ENCODE data around the gene CMIP. TPM values are rescaled to one million over a fixed set of nuclear protein-coding genes. Genes with fewer than 3 reads are reported as not detected.

The CMIP gene
- total RNA-seq, 3 donors from 2014 or later = 14.9 to 23.9 (median 17.6) TPM

DNA sequence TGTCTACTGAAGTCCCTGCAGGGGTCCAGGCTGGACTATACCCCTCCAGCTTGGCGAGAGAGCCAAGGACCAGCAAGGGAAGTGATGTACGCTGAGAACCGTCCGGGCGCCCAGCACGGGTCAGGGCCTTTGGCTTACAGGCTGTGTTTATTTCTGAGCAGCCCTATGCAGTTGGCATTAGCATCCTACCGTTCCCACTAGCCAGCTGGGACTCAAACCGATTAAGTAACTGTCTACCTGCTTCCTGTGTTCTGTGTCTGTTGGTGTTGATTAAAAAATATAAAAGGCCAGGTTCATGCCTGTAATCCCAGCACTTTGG lies 73.8 kb downstream of the CMIP start:
- Histone ChIP-seq H3K9me3 (no peaks in the 10 kb centered on the region), H3K4me3 (no peak overlapping the region), H3K27ac (peak overlapping the region; percentile 8 to 66), H3K36me3 (no peaks in the 10 kb centered on the region), H3K4me1 (peaks cover 0 to 4% of the 10 kb centered on the region in 2 donors), H3K27me3 (no peaks in the 10 kb centered on the region)
- intact Hi-C loops (cut with DNase I; ENCODE audit: low total_unique reads) = no loop called here
- DNase-seq (ENCODE audit: low spot score in 2 of 2) = peak in 1 of 2 donors; percentile 43
- TF ChIP-seq, protein P1, sequence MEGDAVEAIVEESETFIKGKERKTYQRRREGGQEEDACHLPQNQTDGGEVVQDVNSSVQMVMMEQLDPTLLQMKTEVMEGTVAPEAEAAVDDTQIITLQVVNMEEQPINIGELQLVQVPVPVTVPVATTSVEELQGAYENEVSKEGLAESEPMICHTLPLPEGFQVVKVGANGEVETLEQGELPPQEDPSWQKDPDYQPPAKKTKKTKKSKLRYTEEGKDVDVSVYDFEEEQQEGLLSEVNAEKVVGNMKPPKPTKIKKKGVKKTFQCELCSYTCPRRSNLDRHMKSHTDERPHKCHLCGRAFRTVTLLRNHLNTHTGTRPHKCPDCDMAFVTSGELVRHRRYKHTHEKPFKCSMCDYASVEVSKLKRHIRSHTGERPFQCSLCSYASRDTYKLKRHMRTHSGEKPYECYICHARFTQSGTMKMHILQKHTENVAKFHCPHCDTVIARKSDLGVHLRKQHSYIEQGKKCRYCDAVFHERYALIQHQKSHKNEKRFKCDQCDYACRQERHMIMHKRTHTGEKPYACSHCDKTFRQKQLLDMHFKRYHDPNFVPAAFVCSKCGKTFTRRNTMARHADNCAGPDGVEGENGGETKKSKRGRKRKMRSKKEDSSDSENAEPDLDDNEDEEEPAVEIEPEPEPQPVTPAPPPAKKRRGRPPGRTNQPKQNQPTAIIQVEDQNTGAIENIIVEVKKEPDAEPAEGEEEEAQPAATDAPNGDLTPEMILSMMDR (IDR thresholded peaks at IDR 0.05) = no peak
- no peak for TF ChIP-seq POLR2A (IDR thresholded peaks at IDR 0.05)
- no peak for TF ChIP-seq POLR2AphosphoS5 (IDR thresholded peaks at IDR 0.05)

DNA sequence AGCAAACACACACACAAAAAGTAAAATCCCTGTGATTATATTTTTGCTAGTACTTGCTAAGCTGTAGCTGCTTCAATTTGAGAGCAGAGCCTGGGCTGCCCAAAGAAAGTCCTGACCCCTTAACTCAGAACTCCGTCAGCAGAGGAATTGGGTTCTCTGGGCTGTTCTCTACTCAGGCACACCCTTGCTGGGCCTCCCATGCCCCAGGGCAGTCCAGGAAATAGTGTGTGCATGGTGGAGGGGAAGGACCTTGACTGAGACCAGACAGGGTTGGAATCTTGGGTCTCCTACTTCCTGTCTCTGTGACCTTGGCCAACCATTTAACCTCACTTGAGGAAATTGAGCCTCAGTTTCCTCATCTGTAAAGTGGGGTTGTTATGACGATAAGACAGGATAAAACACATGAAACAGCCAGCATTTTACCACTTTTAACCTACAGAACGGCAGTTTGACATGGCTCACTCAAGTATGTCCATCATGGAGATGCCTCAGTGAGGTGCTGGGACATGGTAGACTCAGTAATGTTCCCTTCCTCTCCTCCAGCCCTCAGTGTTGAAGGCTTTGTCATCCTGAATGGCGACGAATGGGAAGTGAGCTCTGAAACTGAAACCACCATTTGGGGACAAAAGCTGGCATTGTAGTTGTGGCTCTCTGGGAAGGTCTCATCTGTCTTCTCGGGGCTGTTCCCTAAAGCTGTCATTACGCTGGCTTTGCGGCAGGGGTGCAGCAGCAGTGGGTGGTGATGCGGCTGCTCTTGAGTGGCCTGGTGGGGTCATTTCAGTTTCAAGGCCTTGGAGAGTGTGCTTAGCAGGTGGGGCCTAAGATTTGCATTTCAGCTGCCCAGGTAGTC lies 74.9 kb downstream of the CMIP start:
- Histone ChIP-seq H3K4me1 (no peaks in the 10 kb centered on the region), H3K36me3 (no peaks in the 10 kb centered on the region), H3K4me3 (no peak overlapping the region), H3K27me3 (no peaks in the 10 kb centered on the region), H3K9me3 (no peaks in the 10 kb centered on the region), H3K27ac (peak overlapping the region in 1 of 2 donors; percentile 49)
- intact Hi-C loops (cut with DNase I; ENCODE audit: low total_unique reads) = no loop called here
- TF ChIP-seq POLR2A (IDR thresholded peaks at IDR 0.05) (no peak), POLR2AphosphoS5 (IDR thresholded peaks at IDR 0.05) (no peak)
- TF ChIP-seq, protein P1 (IDR thresholded peaks at IDR 0.05) = no peak
- peak in 1 of 2 donors; percentile 41 for DNase-seq (ENCODE audit: low spot score in 2 of 2)

DNA sequence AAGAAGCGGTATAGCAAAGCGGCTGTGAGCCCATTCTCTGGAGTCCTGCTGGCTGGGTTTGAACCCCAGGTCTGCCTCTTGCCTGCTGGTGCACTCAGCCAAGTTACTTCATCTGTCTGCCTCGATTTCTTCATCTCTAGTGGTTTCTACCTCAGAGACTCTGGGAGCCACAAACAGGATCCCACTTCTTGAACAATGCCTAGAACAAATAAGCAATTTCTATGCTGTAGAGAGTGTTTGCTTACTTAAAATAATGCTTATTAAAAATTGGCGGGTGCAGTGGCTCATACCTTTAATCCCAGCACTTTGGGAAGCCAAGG lies 75.5 kb downstream of the CMIP start:
- Histone ChIP-seq H3K4me1 (no peaks in the 10 kb centered on the region), H3K4me3 (no peak overlapping the region), H3K27ac (peak overlapping the region in 1 of 2 donors; percentile 49), H3K27me3 (no peaks in the 10 kb centered on the region), H3K36me3 (no peaks in the 10 kb centered on the region), H3K9me3 (no peaks in the 10 kb centered on the region)
- no peak for DNase-seq (ENCODE audit: low spot score in 2 of 2)
- intact Hi-C loops (cut with DNase I; ENCODE audit: low total_unique reads) = no loop called here
- TF ChIP-seq, protein P1 (IDR thresholded peaks at IDR 0.05) = no peak
- no peak for TF ChIP-seq POLR2A (IDR thresholded peaks at IDR 0.05)
- no peak for TF ChIP-seq POLR2AphosphoS5 (IDR thresholded peaks at IDR 0.05)

DNA sequence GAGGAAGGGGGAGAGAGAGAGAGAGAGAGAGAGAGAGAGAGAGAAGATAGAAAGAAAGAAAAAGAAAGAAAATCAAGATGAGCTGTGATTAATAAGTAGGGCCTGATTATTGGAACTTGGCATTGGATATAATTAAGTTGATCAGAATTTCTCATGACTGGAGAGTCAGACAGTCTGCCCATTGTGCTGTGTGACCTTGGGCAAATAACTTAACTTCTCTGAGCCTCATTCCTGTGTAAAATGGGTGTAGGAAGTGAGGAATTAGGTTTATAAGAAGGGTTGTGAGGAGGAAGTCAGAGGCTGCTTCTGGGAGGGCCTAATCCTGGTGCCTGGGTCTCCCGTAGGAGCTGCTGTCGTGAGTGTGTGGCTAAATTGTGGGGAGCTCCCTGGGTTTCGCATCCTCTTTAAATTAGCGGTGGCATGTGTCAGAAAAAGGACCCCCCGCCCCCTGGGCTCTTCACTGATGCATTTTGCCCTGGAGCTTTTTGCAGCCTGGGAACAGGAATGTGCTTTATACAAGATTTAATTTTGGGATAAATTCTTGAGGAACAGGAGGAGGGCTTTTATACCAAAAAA lies 76.0 kb downstream of the CMIP start:
- TF ChIP-seq POLR2AphosphoS5 (IDR thresholded peaks at IDR 0.05) = no peak
- intact Hi-C loops (cut with DNase I; ENCODE audit: low total_unique reads) = no loop called here
- peak overlapping the region in 1 of 2 donors; percentile 14 for H3K27ac ChIP-seq
- no peak for DNase-seq (ENCODE audit: low spot score in 2 of 2)
- no peaks in the 10 kb centered on the region for H3K27me3 ChIP-seq
- H3K9me3 ChIP-seq = no peaks in the 10 kb centered on the region
- H3K36me3 ChIP-seq = no peaks in the 10 kb centered on the region
- H3K4me1 ChIP-seq = no peaks in the 10 kb centered on the region
- no peak overlapping the region for H3K4me3 ChIP-seq

DNA sequence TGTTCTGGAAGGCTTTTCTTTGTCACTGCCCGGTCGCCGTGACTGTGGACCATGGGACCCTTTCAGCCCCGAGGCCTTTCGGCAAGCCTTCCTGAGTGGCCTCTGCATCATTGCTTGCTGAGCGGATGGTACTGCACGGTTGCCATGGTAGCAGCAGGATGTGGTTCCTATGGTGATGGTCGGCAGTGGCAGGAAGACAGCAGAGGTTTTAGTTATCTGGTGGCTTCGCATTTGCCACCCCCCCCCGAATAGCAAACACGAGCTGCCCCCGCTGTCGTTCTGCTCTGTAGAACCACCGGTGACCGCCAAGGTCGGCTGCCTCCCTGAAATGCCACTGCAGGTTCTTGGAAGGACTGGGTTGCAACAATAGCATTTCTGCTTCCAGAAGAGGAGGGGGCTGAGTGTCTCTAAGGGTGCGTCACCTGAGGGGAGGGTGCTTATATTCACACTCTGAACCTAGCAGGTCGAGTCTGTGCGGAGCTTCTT lies 76.6 kb downstream of the CMIP start:
- Histone ChIP-seq H3K36me3 (no peaks in the 10 kb centered on the region), H3K9me3 (no peaks in the 10 kb centered on the region), H3K27ac (no peak overlapping the region), H3K4me1 (peaks cover 0 to 2% of the 10 kb centered on the region in 2 donors), H3K4me3 (no peak overlapping the region), H3K27me3 (no peaks in the 10 kb centered on the region)
- intact Hi-C loops (cut with DNase I; ENCODE audit: low total_unique reads) = no loop called here
- DNase-seq (ENCODE audit: low spot score in 2 of 2) = no peak
- TF ChIP-seq, protein P1 (IDR thresholded peaks at IDR 0.05) = no peak
- TF ChIP-seq POLR2AphosphoS5 (IDR thresholded peaks at IDR 0.05) (no peak), POLR2A (IDR thresholded peaks at IDR 0.05) (no peak)
